GM21619 (cell line): ENCODE measurements around the gene SYT14.
"Not testable (repeated sequence)": the region's sequence is repeated elsewhere in the genome, so short reads cannot be mapped to it uniquely, and the experiment has no call there.

ENCODE experiments used
- ATAC-seq: cut with Tn5 transposase; IDR thresholded peaks from one replicate; pipeline ENCODE4 v1.9.1; 2021; ENCODE audit not compliant: unreplicated experiment

SYT14 gene

GRCh38 chr1:210196266-210196665 lies 258.2 kb downstream of the SYT14 start:
- ATAC-seq, result not testable (repeated sequence)

GRCh38 chr1:210198840-210199239 lies 260.8 kb downstream of the SYT14 start:
- ATAC-seq, result no peak

- no peak for ATAC-seq
Measured at GRCh38 chr1:210200124-210200736, 262.2 kb downstream of the SYT14 start.

GRCh38 chr1:210201681-210202080 lies 263.7 kb downstream of the SYT14 start:
- no peak for ATAC-seq

GRCh38 chr1:210207597-210208450 lies 269.8 kb downstream of the SYT14 start:
- no peak for ATAC-seq

- no peak for ATAC-seq
Measured at GRCh38 chr1:210213335-210213734, 275.3 kb downstream of the SYT14 start.

GRCh38 chr1:210214573-210215409 lies 276.8 kb downstream of the SYT14 start:
- ATAC-seq, result no peak

- ATAC-seq, result no peak
Measured at GRCh38 chr1:210217482-210217881, 279.5 kb downstream of the SYT14 start.

GRCh38 chr1:210218047-210218446 lies 280.0 kb downstream of the SYT14 start:
- no peak for ATAC-seq
